HepG2 (cell line): ENCODE measurements around the gene TSPYL6. TPM values are rescaled to one million over a fixed set of nuclear protein-coding genes. Genes with fewer than 3 reads are reported as not detected.

Experiments
- ATAC-seq: fragments of 200-7000 bp; cut with Tn5 transposase; 3 replicates; pipeline ENCODE4 v1.9.1; 2020; ENCODE audit warnings: mild to moderate bottlenecking, moderate library complexity
- BruUV-seq: library from RNA; stranded (reverse); fragments of 400-500 nt; replicated peaks from 2 replicates; lab custom pipeline; 2021; lab: Mats Ljungman, UMichigan
- CTCF ChIA-PET: fragments of 300-600 bp; formaldehyde crosslinking; extraction: SDS; loops from one replicate; lab custom pipeline; 2021; ENCODE audit warnings: low total read pairs, inconsistent platforms, low intra/inter-chr PET ratio; lab: Yijun Ruan, JAX
- POLR2A ChIA-PET: fragments of 350-600 bp; sonication (Branson Sonifier 250); formaldehyde crosslinking; loops from one replicate; lab custom pipeline; 2020; ENCODE audit warnings: antibody characterized with exemption, inconsistent platforms; lab: Yijun Ruan, JAX
- DNase-seq: peaks from one replicate; pipeline ENCODE4 v3.0.0-alpha.2; 2015; ENCODE audit warnings: low spot score
- FAIRE-seq: peaks from 3 replicates; lab custom pipeline; 2011; peaks lifted over from hg19 to GRCh38; lab: Jason Lieb, UNC
- H2AFZ ChIP-seq: one replicate; pipeline ENCODE4 v1.6.1; 2011; ENCODE audit warnings: low read length, inconsistent platforms
- H3K27ac ChIP-seq: fragments of 300-600 bp; 3 replicates; pipeline ENCODE4 v1.8.0; 2011; ENCODE audit warnings: mixed run types, mild to moderate bottlenecking, mixed read lengths, low read length, inconsistent platforms; ENCODE audit not compliant: insufficient read depth; ENCODE audit errors: extremely low read length
- H3K27me3 ChIP-seq, 2 experiments: fragments of 200-600 bp in 1 of 2; 2 replicates in 1 of 2; 3 replicates in 1 of 2; pipeline versions ENCODE4 v1.6.0 to v1.8.0; 2011; ENCODE audit warnings: low read length in 2 of 2, mild to moderate bottlenecking in 2 of 2, moderate library complexity in 2 of 2, inconsistent platforms in 1 of 2; ENCODE audit not compliant: insufficient read depth in 2 of 2, control insufficient read depth in 1 of 2
- H3K36me3 ChIP-seq, 2 experiments: fragments of 200-600 bp in 1 of 2; replicated peaks in 1 of 2; 2 replicates in 1 of 2; 3 replicates in 1 of 2; pipeline versions ENCODE4 v1.5.1 to v1.8.0; 2011; ENCODE audit warnings: low read length in 2 of 2, inconsistent platforms in 1 of 2; ENCODE audit not compliant: insufficient read depth in 2 of 2, control insufficient read depth in 1 of 2
- H3K4me1 ChIP-seq: 2 replicates; pipeline ENCODE4 v1.5.1; 2012; ENCODE audit warnings: low read length, inconsistent platforms; ENCODE audit not compliant: insufficient read depth
- H3K4me2 ChIP-seq: 2 replicates; pipeline ENCODE4 v1.6.0; 2011; ENCODE audit warnings: low read depth, low read length, inconsistent platforms
- H3K4me3 ChIP-seq, 3 experiments: fragments of 200-600 bp in 1 of 3; sonication (generic), shearing (Covaris generic) in 1 of 3; replicated peaks in 1 of 3; 2 replicates each; pipeline ENCODE4 v1.5.1; 2011 to 2016; ENCODE audit warnings: low read length in 3 of 3, inconsistent platforms in 2 of 3, low read depth in 2 of 3, mild to moderate bottlenecking in 2 of 3, control low read depth in 1 of 3, mixed read lengths in 1 of 3; ENCODE audit not compliant: insufficient read depth in 1 of 3
- H3K79me2 ChIP-seq: one replicate; pipeline ENCODE4 v1.6.1; 2011; ENCODE audit warnings: low read length, inconsistent platforms; ENCODE audit not compliant: insufficient read depth
- H3K9ac ChIP-seq: 2 replicates; pipeline ENCODE4 v1.6.0; 2011; ENCODE audit warnings: mild to moderate bottlenecking, low read depth, low read length, inconsistent platforms; ENCODE audit not compliant: insufficient read depth
- H3K9me3 ChIP-seq: 2 replicates; pipeline ENCODE4 v1.5.1; 2012; ENCODE audit warnings: mild to moderate bottlenecking, low read length
- H4K20me1 ChIP-seq: 2 replicates; pipeline ENCODE4 v1.6.0; 2011; ENCODE audit warnings: inconsistent platforms, mild to moderate bottlenecking, low read length, moderate library complexity; ENCODE audit not compliant: insufficient read depth
- GPBP1L1 ChIP-seq: sonication (generic); formaldehyde crosslinking; IDR thresholded peaks from 2 replicates; pipeline ENCODE4 v1.5.0; 2020; ENCODE audit warnings: mild to moderate bottlenecking, missing genetic modification reagents
- PCBP2 ChIP-seq: fragments of 200-400 bp; formaldehyde crosslinking; optimal IDR thresholded peaks from 2 replicates; pipeline ENCODE3; 2018; ENCODE audit warnings: low read length, low read depth; ENCODE audit not compliant: poor library complexity, severe bottlenecking
- ZBTB43 ChIP-seq: sonication (generic); formaldehyde crosslinking; conservative IDR thresholded peaks from 2 replicates; pipeline ENCODE4 v1.4.0; 2020; ENCODE audit warnings: missing genetic modification reagents
- ZNF383 ChIP-seq: sonication (generic); formaldehyde crosslinking; IDR thresholded peaks from 2 replicates; pipeline ENCODE4 v1.4.0; 2020; ENCODE audit warnings: missing genetic modification reagents, mild to moderate bottlenecking, borderline replicate concordance
- ZNF432 ChIP-seq: sonication (generic); formaldehyde crosslinking; IDR thresholded peaks from 2 replicates; pipeline ENCODE4 v1.5.0; 2020; ENCODE audit warnings: missing genetic modification reagents, mild to moderate bottlenecking, borderline replicate concordance
- ZNF691 ChIP-seq: sonication (generic); formaldehyde crosslinking; IDR thresholded peaks from 2 replicates; pipeline ENCODE4 v1.4.0; 2020; ENCODE audit warnings: missing genetic modification reagents, low read depth, mild to moderate bottlenecking, borderline replicate concordance
- ZNF766 ChIP-seq: sonication (generic); formaldehyde crosslinking; IDR thresholded peaks from 2 replicates; pipeline ENCODE4 v1.5.0; 2020; ENCODE audit warnings: missing genetic modification reagents, borderline replicate concordance
- WGBS: methylation state at CpG from one replicate; pipeline ENCODE4 v1.1.6; 2017; ENCODE audit warnings: low lambda C conversion rate; 5-methylcytosine and 5-hydroxymethylcytosine counted together
- in situ Hi-C: cut with HindIII; loops from 2 replicates; pipeline ENCODE4 v1.10.0; 2017; ENCODE audit warnings: low pct_unique_long_range_greater_than_20kb; ENCODE audit not compliant: extremely low pct_ligation_motif_present
- intact Hi-C: fragments of 100-400 bp; cut with micrococcal nuclease; formaldehyde crosslinking; loops from one replicate; pipeline ENCODE4 v1.10.0; 2022; ENCODE audit not compliant: unreplicated experiment
- polyA plus RNA-seq, 8 experiments: library from polyadenylated mRNA; depleted of rRNA in 3 of 8; stranded (reverse) in 7 of 8; unstranded in 1 of 8; fragments of >200 nt; fragmentation: Illumina TruSeq in 4 of 8; extraction: Trizol in 4 of 8; gene quantifications; 2 replicates each; pipeline versions ENCODE4 v1.2.1 to v1.2.3, GENCODE V29; 2011 to 2016; ENCODE audit warnings: low read depth in 4 of 8, missing spikeins in 1 of 8, mixed read lengths in 1 of 8; ENCODE audit not compliant: insufficient read depth in 1 of 8
- total RNA-seq, 5 experiments: library from RNA; depleted of rRNA; stranded (reverse); fragments of >200 nt; fragmentation: Illumina TruSeq; extraction: Trizol; gene quantifications; 2 replicates each; pipeline ENCODE4 v1.2.3, GENCODE V29; 2016; ENCODE audit warnings: low read depth in 1 of 5

Gene TSPYL6
- total and polyA plus RNA-seq, 2 of the 13 experiments (the other 11 are each of a cell fraction or from before 2014, with no cell fraction given): 0.03 TPM; not detected in 1

- Histone ChIP-seq H3K9me3 (no peaks in the 10 kb centered on the region), H3K27me3 (no peaks in the 10 kb centered on the region), H2AFZ (no peak overlapping the region), H3K9ac (no peak overlapping the region), H3K36me3 (no peaks in the 10 kb centered on the region), H4K20me1 (no peaks in the 10 kb centered on the region), H3K4me3 (no peak overlapping the region), H3K27ac (no peak overlapping the region), H3K4me2 (no peak overlapping the region), H3K79me2 (no peaks in the 10 kb centered on the region), H3K4me1 (peaks cover 42% of the 10 kb centered on the region)
- ATAC-seq (no peak), FAIRE-seq (no peak), DNase-seq (no peak)
- intact Hi-C loops (no loop called here), in situ Hi-C loops (no loop called here)
- 95% methylated on average over 2 of the region's 2 CpGs for WGBS
- TF ChIP-seq GPBP1L1 (CRISPR knock-in tag): no peak
- no peak for TF ChIP-seq PCBP2
- no peak for TF ChIP-seq ZNF432 (CRISPR knock-in tag)
- no peak for TF ChIP-seq ZNF691 (CRISPR knock-in tag)
- TF ChIP-seq ZBTB43 (CRISPR knock-in tag): no peak
- no peak for TF ChIP-seq ZNF766 (CRISPR knock-in tag)
- TF ChIP-seq ZNF383: no peak
- ChIA-PET POLR2A (no interaction called here), CTCF (no interaction called here)
- no TSS peak for BruUV-seq
Measured at GRCh38 chr2:54224997-54225396, 31.0 kb downstream of the TSPYL6 start.
